GM21447 (cell line): ENCODE results near the gene UCN2.
A peak's percentile ranks its signal among the peaks of the same experiment; 100 is the strongest.
"Not testable (repeated sequence)": the region's sequence is repeated elsewhere in the genome, so short reads cannot be mapped to it uniquely, and the experiment has no call there.

Source experiments
- ATAC-seq: cut with Tn5 transposase; IDR thresholded peaks from one replicate; pipeline ENCODE4 v1.9.1; 2021; ENCODE audit not compliant: unreplicated experiment

Gene UCN2

DNA sequence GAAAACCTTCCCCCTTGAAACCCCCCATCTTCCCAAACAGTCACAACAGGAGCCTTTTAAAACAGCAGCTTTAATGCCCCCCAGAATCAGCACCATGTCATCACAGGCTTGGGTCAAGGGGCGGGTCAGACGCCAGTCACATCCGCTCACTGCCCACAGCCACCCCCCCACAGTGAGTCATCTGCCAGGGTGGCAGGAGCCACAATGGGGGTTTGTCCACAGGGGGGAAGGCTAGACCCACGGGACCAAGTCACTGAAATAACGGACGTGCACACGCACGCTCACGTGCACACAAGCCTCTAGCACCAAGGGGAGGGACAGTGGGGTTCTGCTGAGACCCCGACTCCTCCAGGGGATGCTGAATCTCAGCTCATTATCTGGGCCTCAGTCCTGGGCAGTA, 441 bp upstream of the UCN2 start:
- ATAC-seq: no peak

DNA sequence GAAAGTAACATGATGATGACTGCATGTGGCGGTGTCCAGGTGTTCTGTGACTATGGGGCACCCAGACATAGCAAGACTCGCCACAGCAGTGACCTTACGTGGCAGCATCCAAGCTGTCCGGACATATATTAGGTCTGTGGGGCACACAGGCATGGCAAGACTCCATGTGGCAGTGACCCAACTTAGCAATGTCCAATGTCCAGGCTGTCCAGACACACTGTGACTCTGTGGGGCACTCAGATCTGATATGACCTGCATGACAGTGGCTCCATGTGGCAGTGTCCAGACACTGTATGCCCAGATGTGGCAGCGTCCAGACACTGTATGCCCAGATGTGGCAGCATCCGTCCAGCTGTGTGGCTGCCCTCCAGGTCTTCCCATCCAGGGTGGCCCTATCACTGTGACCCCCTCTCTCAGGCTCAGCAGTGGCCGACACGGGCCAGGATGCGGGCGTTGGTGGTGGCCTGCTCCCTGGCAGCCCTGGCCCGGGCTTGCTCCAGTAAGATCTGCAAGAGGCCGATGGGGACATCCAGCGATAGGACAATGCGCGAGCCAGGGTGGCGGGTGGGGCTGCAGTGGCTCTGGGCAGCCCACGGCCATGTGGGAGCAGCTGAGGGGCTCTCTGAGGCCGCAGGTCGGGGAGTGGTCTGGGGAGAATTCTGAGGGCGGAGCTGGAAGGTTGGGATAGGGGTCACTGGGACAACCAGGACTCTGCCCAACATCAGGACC, 1.1 kb downstream of the UCN2 start:
- no peak for ATAC-seq

DNA sequence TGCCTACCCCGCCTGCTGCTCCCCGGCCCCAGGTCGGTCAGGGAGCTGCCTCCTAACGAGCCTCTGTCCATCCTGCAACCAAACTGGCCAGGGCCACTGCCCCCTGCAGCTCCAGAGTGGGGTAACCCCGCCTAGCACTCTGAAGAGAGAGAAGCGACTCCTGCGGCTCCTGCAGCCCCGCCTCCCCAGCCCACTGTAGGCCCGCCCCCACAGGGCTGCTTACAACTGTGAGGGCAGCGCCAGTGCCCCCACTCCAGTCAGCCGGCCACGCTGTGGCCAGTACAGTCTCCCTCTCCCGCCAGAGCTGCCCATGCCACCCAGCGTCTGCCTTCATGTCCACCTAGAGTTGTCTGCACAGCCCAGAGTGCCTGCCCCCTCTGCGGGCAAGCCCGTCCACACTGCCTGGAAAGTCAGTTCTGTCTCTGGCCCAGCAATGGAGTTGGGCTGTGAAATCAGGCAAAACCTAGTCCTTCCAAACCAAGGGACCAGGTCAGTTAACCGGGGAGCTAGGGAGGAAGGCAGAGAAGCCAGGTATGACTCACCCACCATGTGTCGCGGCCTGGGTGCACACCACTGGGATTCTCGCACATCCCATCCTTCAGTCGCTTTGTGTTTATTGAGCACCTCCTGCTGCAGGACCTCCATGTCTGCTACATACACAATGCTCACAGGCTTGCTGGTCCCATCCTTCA, 2.4 kb downstream of the UCN2 start:
- no peak for ATAC-seq

DNA sequence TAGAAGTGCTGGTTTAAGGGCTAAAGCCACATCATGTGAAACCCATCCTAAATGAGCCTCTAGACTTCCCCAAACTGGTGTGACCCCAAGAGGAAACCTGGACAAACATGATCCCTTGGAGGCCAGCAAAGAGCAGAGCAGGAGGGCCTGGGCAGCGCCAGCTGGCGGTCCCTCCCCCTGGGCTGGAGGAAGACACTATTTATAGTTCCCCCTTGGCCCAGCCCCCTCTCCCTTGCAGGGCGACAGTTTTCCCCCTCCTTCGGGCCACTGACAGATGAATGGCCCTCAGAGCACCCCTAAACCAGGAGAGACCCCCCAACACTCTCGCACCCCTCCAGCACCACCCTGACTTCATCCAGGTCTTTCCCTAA, 2.9 kb downstream of the UCN2 start:
- no peak for ATAC-seq

DNA sequence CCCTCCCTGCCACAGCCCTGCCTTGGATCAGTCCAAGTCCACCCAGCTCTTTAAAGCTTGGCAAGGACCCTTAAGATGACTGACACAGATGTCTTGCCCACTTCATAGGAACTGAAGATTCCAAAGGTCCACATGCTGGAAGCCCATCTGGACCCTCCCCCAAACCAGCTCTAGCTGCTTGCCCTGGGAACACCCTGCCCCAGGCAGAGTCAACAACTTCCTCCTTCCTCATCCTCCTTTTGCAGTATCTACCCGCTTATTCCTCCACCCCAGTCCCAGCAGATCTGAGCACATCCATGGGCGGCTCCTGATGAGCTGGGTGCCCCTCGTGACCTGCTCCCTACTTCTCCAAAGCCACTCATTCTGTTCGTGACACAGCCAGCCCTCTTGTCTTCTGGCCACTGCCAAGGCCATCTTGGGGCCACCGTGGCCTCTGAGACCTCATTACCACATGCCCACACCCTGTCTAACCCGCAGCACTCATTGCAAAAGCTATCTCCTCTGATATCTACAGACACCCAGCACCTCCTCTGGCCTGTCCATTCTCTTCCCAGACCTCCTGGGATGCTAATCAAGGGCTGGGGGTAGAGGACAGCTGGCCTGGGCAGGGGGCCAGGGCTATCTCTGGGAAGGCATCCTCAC, 5.0 kb downstream of the UCN2 start:
- ATAC-seq: no peak

DNA sequence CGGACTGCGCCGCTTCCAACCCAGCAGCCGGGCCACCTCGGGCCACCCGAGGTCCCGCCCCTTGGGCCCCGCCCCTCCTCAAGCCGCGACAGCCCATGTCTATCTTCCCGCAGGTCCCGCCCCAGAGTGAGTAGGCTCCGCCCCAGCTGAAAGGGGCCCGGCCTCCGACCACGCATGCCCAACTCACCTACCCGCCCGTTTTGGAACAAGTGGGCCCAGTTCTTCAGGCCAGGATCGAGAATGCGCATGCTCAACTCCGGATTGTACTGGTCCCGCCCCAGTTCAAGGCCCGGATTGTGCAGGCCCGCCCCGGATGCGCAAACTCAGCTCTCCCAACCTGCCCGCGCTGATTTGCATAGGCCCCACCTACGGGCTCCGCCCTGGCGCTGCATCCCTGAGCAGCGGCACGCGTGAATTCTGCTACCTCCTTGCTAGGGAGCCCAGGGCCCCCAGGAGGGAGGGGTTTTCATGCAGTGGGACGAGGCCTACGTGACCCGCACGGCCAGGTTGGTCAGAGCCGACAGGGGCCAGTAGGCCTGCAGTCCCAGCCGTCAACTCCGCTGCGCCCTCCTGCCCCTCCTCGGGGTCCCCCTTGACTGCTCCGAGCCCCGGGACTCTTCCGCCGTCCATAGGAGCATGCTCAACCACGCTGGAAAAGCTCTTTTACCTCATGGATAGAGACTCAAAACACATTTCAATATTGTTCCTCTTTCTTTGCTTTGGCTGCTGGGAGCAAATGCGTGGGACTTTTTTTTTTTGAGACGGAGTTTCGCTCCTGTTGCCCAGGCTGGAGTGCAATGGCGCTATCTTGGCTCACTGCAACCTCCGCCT, 6.6 kb downstream of the UCN2 start, which contains the start of gene PFKFB4:
Gene PFKFB4 (minus strand): TSS at position 8 of the 831 bp plus-strand sequence. CDS start 26 bp downstream, outside the sequence.
- peak; percentile 79 for ATAC-seq

DNA sequence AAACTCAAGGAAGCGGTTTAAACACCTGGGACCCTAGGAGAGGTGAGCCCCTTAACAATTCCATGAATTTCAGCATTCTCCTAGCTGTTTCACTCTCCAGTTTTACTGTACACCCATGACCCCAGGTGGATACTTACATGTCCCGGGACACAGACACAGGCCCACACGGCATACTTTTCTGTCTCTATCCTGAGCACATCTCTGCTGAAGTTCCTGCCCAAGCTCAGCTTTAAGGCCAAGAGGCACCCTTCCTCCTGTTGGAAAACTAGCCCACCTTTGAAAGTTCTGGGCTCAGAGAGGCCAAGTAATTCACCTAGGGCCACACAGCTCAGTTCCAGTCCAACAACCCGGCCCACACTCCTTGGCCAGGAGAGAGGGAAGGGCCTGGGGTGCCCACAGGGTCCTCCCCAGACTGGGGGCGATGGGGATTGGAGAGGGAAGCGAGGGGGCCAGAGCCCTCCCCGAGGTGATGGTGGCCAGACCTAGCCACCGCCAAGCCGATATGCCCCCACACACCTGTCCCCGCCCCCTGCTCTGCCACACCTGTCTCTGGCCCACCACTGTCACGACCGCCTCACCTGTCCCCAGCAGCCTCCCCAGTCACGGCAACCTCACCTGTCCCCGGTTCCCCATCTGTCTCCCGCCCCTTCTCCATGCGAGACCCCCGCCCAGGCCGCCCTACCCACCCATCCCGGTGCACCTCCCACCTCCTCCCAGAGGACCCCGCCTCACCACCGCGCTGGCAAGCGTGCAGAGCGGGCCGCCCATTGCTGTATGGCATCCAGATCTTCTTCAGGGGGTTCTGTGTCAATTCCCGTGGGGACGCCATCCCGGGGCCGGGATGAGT, 7.4 kb downstream of the UCN2 start:
- ATAC-seq: no peak

DNA sequence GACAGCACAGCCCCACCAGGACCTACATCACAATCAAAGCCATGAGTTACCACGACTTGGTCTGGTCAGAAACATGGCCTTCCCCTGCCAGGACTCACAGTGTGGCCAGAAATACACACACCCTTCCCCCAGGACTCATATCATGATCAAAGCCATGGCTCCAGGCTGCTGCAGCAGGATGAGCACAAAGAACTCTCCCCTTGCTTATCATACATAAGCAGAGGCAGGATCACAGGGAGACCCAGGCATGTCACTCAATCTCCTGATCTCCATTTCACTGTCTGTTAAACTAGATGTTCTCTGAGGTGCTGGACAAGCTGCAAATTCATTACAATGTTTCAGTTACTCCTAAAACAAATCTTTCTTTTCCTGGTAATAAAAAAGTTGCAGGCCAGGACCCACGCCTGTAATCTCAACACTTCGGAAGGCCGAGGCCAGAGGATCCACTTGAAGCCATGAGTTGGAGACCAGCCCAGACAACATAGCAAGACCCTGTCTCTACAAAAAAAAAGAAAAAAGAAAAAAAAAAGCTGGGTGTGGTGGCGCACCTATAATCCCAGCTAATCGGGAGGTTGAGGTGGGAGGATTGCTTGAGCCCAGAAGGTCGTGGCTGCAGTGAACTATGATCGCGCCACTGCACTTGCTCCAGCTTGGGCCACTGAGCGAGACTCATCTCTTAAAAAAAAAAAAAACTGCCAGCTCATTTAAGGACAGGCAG, 8.2 kb downstream of the UCN2 start:
- ATAC-seq: no peak

DNA sequence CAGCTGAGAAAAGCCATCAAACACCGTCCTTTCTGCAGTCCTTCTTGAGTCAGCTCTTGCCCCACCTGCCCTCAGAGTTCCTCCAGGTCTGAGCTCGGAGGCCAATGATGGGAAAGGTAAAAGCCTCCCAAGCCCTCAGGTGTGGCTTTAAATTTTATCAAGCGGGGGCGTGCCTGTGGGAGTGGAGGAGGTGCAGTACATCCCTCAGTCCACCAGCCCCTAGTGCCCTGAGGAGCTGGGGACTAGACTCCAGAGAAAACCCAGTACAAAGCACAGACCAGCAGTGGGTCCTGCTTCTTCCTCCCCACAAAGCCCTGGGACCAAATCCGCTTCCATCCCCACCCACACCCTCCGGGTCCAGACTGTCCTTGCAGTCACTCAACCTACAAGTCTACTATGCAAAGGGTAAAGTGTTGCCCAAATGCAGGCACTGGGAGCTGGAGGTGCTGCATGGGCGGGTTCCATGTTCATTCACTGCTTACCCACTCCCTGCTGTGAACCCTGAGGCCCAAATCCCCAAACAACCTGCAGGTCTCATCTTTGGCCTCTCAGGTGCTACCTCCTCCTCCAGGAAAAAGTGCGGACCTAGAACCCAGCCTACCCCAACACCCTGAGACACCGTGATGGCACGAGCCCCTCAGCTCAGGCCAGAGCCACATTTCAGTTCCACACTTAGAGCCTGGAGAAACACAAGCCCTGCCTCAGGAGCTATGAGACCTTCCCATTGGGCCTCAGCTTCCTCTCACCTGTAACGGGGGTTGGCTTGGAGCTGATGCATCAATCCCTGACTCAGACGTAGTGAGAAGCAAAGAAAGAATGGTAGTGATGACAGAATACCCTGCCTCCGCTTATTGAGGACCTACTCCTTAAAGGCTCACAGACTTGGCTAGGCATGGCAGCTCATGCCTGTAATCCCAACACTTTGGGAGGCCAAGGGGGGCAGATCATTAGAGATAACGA, 9.4 kb downstream of the UCN2 start:
- no peak for ATAC-seq

DNA sequence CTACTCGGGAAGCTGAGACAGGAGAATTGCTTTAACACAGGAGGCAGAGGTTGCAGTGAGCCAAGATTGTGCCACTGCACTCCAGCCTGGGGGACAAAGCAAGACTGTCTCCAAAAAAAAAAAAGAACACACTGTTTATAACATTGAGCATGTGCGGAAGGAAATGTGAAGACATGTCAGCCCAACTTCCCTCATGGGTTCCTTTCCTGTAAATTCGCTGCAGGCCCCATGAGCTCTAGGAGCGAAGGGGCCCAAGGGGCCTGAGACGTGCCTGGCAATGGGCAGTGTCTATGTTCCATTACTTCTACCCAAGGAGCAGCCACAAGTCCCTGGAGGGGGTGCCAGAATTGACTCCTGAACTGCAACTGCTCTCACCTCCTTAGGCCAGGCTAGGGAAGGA, 10.2 kb downstream of the UCN2 start:
- ATAC-seq: no peak

DNA sequence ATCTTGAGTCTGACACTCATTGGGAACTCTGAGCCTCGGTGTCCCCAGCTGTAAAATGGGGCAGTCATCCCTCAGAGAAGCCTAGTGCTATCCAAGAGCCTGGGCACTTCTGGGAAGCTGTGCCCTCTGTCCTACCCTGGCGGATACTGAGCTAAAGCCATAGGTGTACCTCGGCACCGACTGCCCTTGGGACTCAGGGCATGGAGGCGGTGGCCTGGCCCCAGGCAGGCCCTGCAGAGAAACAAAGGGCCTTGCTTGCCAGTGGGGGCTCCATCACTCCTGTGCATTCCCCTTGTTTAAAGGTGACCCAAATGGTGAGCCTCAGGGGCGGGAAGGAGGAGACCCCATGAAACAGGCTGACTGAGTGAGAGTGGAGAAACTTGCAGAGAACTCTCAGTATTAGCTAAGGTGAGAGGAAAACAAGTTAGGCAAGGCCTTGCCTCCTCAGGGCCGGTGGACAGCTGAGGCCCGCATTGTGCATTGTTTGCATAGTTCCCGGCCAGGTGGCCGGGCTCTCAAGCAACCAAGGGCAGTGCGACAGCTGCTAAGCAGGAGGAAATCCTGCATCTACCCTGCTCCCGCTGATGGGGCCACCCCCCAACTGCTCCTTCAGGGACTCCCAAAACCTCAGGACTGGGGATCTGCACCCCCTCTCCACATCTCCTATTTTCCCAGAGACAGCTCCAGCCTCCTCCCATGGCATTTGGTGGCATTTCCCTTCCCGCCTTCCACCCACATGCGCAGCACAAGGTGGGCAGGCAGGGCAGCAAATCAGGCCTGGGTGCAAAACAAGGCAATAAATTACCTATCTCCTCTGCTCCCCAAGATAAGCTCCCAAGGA, 11.2 kb downstream of the UCN2 start:
- no peak for ATAC-seq

DNA sequence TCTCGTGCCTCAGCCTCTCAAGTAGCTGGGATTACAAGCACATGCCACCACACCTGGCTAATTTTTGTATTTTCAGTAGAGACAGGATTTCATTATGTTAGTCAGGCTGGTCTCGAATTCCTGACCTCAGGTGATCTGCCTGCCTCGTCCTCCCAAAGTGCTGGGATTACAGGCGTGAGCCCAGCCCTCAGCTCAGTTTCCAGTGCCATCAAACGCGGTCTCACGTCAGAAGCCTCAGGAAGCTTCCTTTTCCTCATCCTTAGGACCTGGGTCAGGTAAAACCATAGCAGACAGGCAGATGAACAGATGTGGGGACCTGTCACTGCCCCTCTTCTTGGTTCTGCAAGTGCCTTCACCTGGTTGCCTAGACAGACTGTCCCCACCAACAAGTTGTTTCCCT, 11.9 kb downstream of the UCN2 start:
- not testable (repeated sequence) for ATAC-seq

DNA sequence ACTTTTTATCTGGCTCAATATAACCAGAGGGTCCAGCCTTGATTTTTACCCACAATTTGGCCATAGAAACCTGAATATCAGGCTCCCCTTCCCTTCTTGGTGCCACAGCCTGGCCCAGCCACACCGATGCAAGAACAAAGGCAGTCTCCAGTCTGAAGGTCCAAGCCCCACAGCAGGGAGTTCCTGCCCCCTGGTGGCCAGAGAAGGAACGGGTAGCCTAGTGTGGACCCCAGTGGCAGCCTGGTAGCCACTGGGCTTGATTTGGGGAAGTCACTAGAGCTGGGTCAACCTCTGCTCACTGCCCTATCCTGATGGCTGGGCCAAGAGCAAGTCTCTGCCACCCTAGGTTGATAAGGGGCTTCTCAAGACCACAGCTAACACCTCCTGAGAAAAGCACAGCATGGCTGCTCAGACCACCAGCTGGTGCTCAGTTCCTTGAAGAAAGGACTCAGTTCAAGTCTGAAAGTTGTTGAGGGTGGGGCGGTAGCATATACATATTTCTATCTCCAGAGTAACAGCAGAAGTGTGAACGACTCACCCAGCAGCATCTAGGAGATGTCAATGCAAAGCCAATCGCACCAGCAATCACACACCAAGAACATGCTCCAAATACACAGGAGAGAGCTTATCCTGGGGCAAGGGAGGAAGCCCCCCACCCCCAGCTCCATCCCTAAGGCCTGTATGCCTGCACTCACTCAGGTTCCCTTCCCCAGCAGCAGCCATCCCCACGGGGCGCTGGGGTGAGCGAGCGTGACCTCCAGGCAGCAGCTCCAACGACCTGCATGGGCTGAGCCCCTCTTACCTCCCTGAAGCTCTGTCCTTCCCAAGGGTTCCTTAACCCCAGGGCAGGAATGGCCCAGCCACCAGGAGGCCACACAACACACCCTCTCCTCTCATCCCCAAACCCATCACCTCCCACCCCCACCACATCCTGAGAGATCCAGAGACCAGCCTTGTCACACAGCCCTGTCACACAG, 14.6 kb downstream of the UCN2 start:
- ATAC-seq: no peak

DNA sequence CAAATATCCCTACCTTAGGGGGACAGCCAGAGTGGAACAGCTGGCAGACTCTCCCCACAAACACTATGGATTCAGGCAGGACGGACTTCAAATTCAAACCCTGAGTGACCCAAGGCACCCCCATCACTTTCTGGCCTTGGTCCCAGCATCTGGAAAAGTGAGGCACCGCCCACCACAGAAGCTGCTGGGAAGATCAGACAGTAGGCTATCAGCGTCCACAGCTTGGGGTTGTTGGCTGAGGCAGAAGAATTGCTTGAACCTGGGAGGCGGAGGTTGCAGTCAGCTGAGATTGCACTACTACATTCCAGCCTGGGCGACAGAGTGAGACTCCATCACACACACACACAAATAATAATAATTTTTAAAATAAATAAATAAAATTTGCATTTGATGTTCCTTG, 15.5 kb downstream of the UCN2 start:
- no peak for ATAC-seq

DNA sequence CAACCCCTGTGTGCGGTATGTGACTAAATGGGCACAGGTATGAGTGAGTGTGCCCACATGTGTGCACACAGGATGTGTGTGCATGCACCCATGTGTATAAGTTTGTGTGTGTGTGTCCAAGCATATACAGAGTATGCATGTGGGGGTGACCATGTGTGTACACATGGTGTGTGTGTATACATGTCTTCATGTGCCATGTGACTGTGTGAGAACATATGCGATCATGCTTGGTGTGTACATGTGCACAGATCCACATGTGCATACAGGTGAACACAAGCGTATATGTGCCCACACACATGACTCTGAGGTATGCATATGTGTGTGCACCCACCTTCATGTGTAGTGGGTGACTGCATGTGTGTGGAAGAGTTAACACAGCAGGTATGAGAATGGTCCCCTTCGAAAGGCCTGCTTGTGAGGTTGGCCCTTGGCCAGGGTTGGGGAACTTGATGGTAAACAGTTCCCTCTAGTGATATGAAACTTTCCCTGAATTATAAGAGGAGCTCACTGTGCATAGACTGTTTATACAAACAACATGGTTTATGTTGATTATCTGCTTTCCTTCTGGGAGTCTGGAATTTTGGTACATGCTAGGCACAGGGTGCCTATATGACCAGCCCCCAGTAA, 17.3 kb downstream of the UCN2 start:
- no peak for ATAC-seq

DNA sequence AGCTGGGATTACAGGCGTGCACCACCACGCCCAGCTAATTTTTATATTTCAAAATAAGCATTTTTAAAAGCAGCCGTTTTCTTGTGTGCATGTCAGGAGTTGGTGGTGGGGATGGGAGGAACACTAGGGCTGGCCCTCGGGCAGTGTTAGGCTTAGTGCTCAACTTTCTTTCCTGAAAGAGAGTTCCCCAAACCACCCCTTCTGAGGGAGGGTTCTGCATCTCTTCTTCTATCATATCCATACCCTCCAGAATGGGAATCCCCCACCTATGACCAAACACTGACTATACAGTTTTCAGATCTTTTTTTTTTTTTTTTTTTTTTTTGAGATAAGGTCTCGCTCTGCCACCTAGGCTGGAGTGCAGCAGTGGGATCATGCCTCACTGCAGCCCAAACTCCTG, 19.4 kb downstream of the UCN2 start:
- ATAC-seq: no peak
